Glomerular visceral epithelial cell (primary cell): ENCODE measurements around the gene PRR33.

Experiments
- DNase-seq: peaks from one replicate; pipeline ENCODE4 v3.0.0-alpha.2; 2016; ENCODE audit errors: extremely low spot score

The PRR33 gene

GRCh38 chr11:1916986-1917522, 25.4 kb upstream of the PRR33 start:
- no peak for DNase-seq

- no peak for DNase-seq
Measured at GRCh38 chr11:1916132-1916985, 24.7 kb upstream of the PRR33 start.

GRCh38 chr11:1915795-1916131, 24.1 kb upstream of the PRR33 start:
- no peak for DNase-seq

- no peak for DNase-seq
Measured at GRCh38 chr11:1913271-1914060, 21.8 kb upstream of the PRR33 start.

- no peak for DNase-seq
Measured at GRCh38 chr11:1912289-1912878, 20.7 kb upstream of the PRR33 start.

- DNase-seq = no peak
Measured at GRCh38 chr11:1909524-1909923, 17.8 kb upstream of the PRR33 start.

- DNase-seq = no peak
Measured at GRCh38 chr11:1908618-1909017, 16.9 kb upstream of the PRR33 start.

GRCh38 chr11:1906611-1907423, 15.1 kb upstream of the PRR33 start:
- DNase-seq = no peak

GRCh38 chr11:1906181-1906580, 14.5 kb upstream of the PRR33 start:
- DNase-seq = no peak

GRCh38 chr11:1899686-1900085, 8.0 kb upstream of the PRR33 start:
- DNase-seq = no peak

- DNase-seq = no peak
Measured at GRCh38 chr11:1899090-1899489, 7.4 kb upstream of the PRR33 start.

GRCh38 chr11:1896923-1897322, 5.2 kb upstream of the PRR33 start:
- DNase-seq = no peak

- no peak for DNase-seq
Measured at GRCh38 chr11:1896468-1896867, 4.8 kb upstream of the PRR33 start.

- DNase-seq = no peak
Measured at GRCh38 chr11:1894759-1895158, 3.1 kb upstream of the PRR33 start.

GRCh38 chr11:1893581-1894359, 2.1 kb upstream of the PRR33 start:
- DNase-seq = no peak

GRCh38 chr11:1892558-1892957, 863 bp upstream of the PRR33 start:
- no peak for DNase-seq

- no peak for DNase-seq
Measured at GRCh38 chr11:1892116-1892515, 421 bp upstream of the PRR33 start.

GRCh38 chr11:1890856-1891830, 552 bp downstream of the PRR33 start:
- no peak for DNase-seq

GRCh38 chr11:1889941-1890855, 1.5 kb downstream of the PRR33 start:
- DNase-seq = no peak
